HAP-1 (cell line): ENCODE data around the gene CAPN14.

Experiments used
- DNase-seq, 2 experiments: peaks; one replicate each; pipeline ENCODE4 v3.0.0-alpha.2; 2016 to 2020; ENCODE audit warnings: low spot score in 2 of 2
- H3K27me3 ChIP-seq: fragments of 250-450 bp; sonication (Bioruptor Pico); 2 replicates; pipeline ENCODE4 v1.5.1; 2020; ENCODE audit warnings: low read depth, mild to moderate bottlenecking, moderate library complexity
- H3K36me3 ChIP-seq: fragments of 250-450 bp; sonication (Bioruptor Pico); replicated peaks from 2 replicates; pipeline ENCODE4 v1.5.1; 2020; ENCODE audit warnings: mild to moderate bottlenecking
- H3K4me1 ChIP-seq: fragments of 250-450 bp; sonication (Bioruptor Pico); 2 replicates; pipeline ENCODE4 v1.5.1; 2020; ENCODE audit warnings: mild to moderate bottlenecking
- H3K4me3 ChIP-seq: fragments of 250-450 bp; sonication (Bioruptor Pico); 2 replicates; pipeline ENCODE4 v1.5.1; 2020; ENCODE audit warnings: mild to moderate bottlenecking, moderate library complexity
- H3K9me3 ChIP-seq: fragments of 250-450 bp; sonication (Bioruptor Pico); 2 replicates; pipeline ENCODE4 v1.5.1; 2020; ENCODE audit warnings: mild to moderate bottlenecking, moderate library complexity
- in situ Hi-C: fragments of 300-500 bp; cut with MboI; formaldehyde crosslinking; loops from 3 replicates; pipeline ENCODE4 v1.14.3; 2020; ENCODE audit warnings: low sequenced_read_pairs, inconsistent platforms, mixed read lengths

CAPN14 gene

DNA sequence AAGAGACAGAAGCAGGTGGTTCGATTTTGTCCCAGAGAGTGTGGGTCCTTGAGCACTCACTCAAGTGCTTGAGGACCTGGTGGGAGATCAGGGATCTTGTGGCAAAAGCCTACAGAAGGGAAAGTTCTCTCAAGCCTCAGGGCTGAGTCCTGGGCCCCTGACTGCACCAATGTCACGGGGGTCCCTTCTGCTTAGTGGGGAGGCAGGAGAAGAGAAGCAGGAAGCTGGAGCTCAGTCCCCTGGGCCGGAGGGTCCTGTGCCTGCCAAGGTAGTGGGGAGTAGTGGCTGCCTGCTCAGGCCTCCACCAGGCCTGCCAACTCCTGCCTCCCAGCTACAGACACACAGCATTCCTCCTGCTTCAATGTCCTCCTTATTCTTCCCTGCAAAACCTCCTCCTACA, 11.7 kb downstream of the CAPN14 start:
- H3K4me1 ChIP-seq, result no peaks in the 10 kb centered on the region
- no peaks in the 10 kb centered on the region for H3K36me3 ChIP-seq
- in situ Hi-C loops, result no loop called here
- no peak overlapping the region for H3K4me3 ChIP-seq
- H3K9me3 ChIP-seq, result no peaks in the 10 kb centered on the region
- H3K27me3 ChIP-seq, result no peaks in the 10 kb centered on the region
- DNase-seq, result no peak

GRCh38 chr2:31205186-31205585, 12.1 kb downstream of the CAPN14 start:
- H3K4me1 ChIP-seq, result no peaks in the 10 kb centered on the region
- H3K27me3 ChIP-seq, result no peaks in the 10 kb centered on the region
- H3K4me3 ChIP-seq, result no peak overlapping the region
- no peaks in the 10 kb centered on the region for H3K36me3 ChIP-seq
- DNase-seq, result no peak
- in situ Hi-C loops, result no loop called here
- no peaks in the 10 kb centered on the region for H3K9me3 ChIP-seq

GRCh38 chr2:31204783-31205182, 12.5 kb downstream of the CAPN14 start:
- DNase-seq, result no peak
- no peaks in the 10 kb centered on the region for H3K9me3 ChIP-seq
- in situ Hi-C loops, result no loop called here

DNA sequence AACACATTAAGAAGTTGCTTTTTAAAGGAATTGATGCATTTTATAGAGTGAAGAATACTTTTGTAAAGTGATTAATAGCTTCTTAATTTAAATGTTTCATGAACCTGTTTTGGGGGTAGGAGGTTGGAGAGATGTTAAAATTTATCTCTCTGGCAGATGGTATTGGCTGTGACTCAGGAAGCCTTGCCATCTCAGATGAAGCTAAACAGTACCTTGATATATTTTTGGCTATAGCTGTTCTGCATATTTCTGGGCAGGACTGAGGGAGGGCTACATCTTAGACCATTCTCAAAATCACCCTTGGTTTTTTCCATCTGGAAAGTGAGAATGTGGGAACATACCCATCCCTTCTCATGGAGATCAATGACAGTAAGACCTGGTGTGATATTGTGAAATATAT, 13.4 kb downstream of the CAPN14 start:
- Histone ChIP-seq H3K4me3 (no peak overlapping the region), H3K4me1 (no peaks in the 10 kb centered on the region), H3K27me3 (no peaks in the 10 kb centered on the region), H3K36me3 (no peaks in the 10 kb centered on the region), H3K9me3 (no peaks in the 10 kb centered on the region)
- in situ Hi-C loops, result no loop called here
- DNase-seq, result no peak

More at GRCh38 chr2:31204783-31205182, 12.5 kb downstream of the CAPN14 start:
- H3K4me1 ChIP-seq, result no peaks in the 10 kb centered on the region
- H3K36me3 ChIP-seq, result no peaks in the 10 kb centered on the region
- no peak overlapping the region for H3K4me3 ChIP-seq
- no peaks in the 10 kb centered on the region for H3K27me3 ChIP-seq

- H3K27me3 ChIP-seq, result no peaks in the 10 kb centered on the region
- no peaks in the 10 kb centered on the region for H3K36me3 ChIP-seq
- H3K4me1 ChIP-seq, result no peaks in the 10 kb centered on the region
- no peak overlapping the region for H3K4me3 ChIP-seq
- in situ Hi-C loops, result no loop called here
- no peak for DNase-seq
- no peaks in the 10 kb centered on the region for H3K9me3 ChIP-seq
Measured at GRCh38 chr2:31202833-31203232, 14.5 kb downstream of the CAPN14 start.

- Histone ChIP-seq H3K4me3 (no peak overlapping the region), H3K9me3 (no peaks in the 10 kb centered on the region), H3K4me1 (no peaks in the 10 kb centered on the region), H3K27me3 (no peaks in the 10 kb centered on the region), H3K36me3 (no peaks in the 10 kb centered on the region)
- no peak for DNase-seq
- in situ Hi-C loops, result no loop called here
Measured at GRCh38 chr2:31202041-31202440, 15.3 kb downstream of the CAPN14 start.

DNA sequence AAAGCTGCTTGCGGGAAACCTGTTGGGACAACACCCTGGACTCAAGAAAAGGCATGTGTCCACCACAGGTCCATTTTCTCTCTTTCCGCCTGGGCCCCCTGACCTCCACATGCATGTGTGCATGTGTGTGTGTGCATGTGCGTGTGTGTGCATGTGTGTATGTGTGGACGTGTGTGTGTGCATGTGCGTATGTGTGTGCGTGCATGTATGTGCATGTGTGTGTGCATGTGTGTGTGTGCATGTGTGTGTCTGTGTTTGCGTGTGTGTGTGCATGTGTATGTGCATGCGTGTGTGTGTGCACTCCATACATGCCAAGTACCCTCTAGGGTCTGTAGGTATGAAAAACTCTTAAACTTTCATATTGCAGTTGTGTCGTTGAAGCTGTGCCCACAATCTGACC, 16.3 kb downstream of the CAPN14 start:
- Histone ChIP-seq H3K27me3 (0 out of 2 replicates have a peak, but pooled peaks cover 2% of the 10 kb centered on the region), H3K4me3 (no peak overlapping the region), H3K4me1 (no peaks in the 10 kb centered on the region), H3K36me3 (no peaks in the 10 kb centered on the region), H3K9me3 (no peaks in the 10 kb centered on the region)
- no peak for DNase-seq
- in situ Hi-C loops, result no loop called here

DNA sequence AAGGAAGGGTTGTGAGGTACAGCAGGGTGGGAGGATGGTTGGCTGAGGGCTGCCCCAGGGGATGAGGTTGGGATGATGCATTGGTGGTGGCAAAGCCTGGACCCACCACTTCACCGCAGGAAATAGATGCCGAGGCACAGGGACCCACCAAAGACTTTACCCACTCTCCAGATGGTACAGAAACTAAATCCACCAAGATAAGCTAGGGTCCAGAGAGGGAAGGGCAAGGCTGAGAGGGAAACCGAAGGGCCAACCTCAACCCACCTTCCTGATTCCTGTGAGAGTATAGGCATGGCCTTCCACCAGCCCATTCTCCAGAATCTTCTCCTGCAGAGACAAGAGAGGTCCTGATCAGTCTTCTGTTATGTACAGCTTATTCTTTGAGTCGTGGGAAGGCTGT, 18.1 kb downstream of the CAPN14 start:
- in situ Hi-C loops, result no loop called here
- H3K4me3 ChIP-seq, result no peak overlapping the region
- H3K27me3 ChIP-seq, result peaks cover 2% of the 10 kb centered on the region; the same call in 1 of the 2 replicates
- H3K4me1 ChIP-seq, result no peaks in the 10 kb centered on the region
- no peaks in the 10 kb centered on the region for H3K9me3 ChIP-seq
- no peak for DNase-seq
- no peaks in the 10 kb centered on the region for H3K36me3 ChIP-seq

DNA sequence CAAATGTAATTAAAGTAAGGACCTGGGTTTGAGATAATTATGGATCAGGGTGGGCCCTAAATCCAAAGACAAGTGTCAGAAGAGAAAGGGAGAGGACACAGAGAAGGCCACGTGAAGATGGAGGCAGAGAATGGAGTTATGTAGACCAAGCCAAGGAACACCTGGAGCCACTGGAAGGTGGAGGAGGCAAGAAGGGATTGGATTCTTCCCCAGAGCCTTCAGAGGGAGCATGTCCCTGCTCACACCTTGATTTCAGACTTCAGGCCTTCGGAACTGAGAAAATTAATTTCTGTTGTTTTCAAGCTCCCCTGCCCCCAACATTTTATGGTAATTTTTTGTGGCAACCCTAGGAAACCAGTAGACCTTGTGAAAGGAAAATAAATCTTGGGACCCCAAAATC, 19.6 kb downstream of the CAPN14 start:
- in situ Hi-C loops, result no loop called here

GRCh38 chr2:31197166-31197565, 20.1 kb downstream of the CAPN14 start:
- Histone ChIP-seq H3K4me3 (no peak overlapping the region), H3K27me3 (peaks cover 2% of the 10 kb centered on the region; the same call in 1 of the 2 replicates), H3K36me3 (no peaks in the 10 kb centered on the region), H3K4me1 (no peaks in the 10 kb centered on the region), H3K9me3 (no peaks in the 10 kb centered on the region)
- no peak for DNase-seq
- in situ Hi-C loops, result no loop called here

More for the DNA sequence above, 19.6 kb downstream of the CAPN14 start:
- no peaks in the 10 kb centered on the region for H3K36me3 ChIP-seq
- H3K27me3 ChIP-seq, result peaks cover 2% of the 10 kb centered on the region; the same call in 1 of the 2 replicates
- no peaks in the 10 kb centered on the region for H3K9me3 ChIP-seq
- H3K4me1 ChIP-seq, result no peaks in the 10 kb centered on the region
- DNase-seq, result no peak
- no peak overlapping the region for H3K4me3 ChIP-seq

DNA sequence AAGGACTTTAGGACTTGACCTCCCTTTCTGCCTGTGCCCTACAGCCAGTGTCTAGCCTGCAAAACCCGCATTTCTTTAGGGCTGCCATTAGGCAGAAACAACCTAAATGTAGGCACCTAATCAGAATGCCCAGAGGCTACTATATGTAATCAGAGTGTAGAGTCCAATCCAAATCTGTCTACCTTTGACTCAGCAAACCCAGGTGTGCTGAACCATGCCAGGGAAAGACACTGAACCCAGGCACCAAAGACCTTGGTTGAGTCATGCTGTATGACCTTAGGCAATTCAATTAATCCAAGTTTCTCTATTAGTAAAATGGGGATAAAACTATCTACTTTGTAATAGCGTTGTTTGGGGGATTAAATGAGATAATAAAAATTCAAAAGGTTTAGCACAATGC, 20.7 kb downstream of the CAPN14 start:
- H3K36me3 ChIP-seq, result no peaks in the 10 kb centered on the region
- H3K27me3 ChIP-seq, result peaks cover 2% of the 10 kb centered on the region; the same call in 1 of the 2 replicates
- DNase-seq, result no peak
- H3K9me3 ChIP-seq, result no peaks in the 10 kb centered on the region
- in situ Hi-C loops, result no loop called here
- no peaks in the 10 kb centered on the region for H3K4me1 ChIP-seq
- no peak overlapping the region for H3K4me3 ChIP-seq

GRCh38 chr2:31193806-31194205, 23.5 kb downstream of the CAPN14 start:
- no peaks in the 10 kb centered on the region for H3K4me1 ChIP-seq
- H3K36me3 ChIP-seq, result no peaks in the 10 kb centered on the region
- no peak for DNase-seq
- H3K27me3 ChIP-seq, result peaks cover 5% of the 10 kb centered on the region; the same call in 1 of the 2 replicates
- H3K9me3 ChIP-seq, result no peaks in the 10 kb centered on the region
- no peak overlapping the region for H3K4me3 ChIP-seq
- in situ Hi-C loops, result no loop called here

GRCh38 chr2:31192851-31193392, 24.4 kb downstream of the CAPN14 start:
- Histone ChIP-seq H3K36me3 (no peaks in the 10 kb centered on the region), H3K9me3 (no peaks in the 10 kb centered on the region), H3K4me3 (no peak overlapping the region), H3K4me1 (no peaks in the 10 kb centered on the region), H3K27me3 (peaks cover 5% of the 10 kb centered on the region; the same call in 1 of the 2 replicates)
- DNase-seq, result no peak
- in situ Hi-C loops, result no loop called here

- no peak for DNase-seq
- no peaks in the 10 kb centered on the region for H3K4me1 ChIP-seq
- in situ Hi-C loops, result no loop called here
- H3K4me3 ChIP-seq, result no peak overlapping the region
- H3K36me3 ChIP-seq, result no peaks in the 10 kb centered on the region
- peaks cover 5% of the 10 kb centered on the region; the same call in 1 of the 2 replicates for H3K27me3 ChIP-seq
- no peaks in the 10 kb centered on the region for H3K9me3 ChIP-seq
Measured at GRCh38 chr2:31192396-31192795, 24.9 kb downstream of the CAPN14 start.

DNA sequence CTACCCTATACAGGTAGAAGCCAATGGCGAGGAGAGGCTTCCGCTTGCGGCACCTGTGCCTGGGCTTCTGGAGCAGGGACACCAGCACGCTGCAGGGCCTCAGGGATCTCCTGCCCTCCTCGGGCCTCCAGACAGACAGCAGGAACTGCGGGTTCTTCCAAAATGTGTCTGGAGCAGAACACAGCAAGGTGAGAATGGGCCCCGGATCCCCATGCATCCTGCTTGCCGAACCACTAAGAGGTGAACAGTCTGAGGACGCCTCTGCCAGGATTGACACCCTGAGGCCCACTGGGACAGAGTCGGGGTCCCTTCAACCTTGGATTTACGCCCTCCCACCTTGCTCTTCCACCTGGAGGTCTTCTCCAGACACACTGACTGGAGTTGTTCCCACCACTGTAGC, 25.4 kb downstream of the CAPN14 start:
- in situ Hi-C loops, result no loop called here
- no peak overlapping the region for H3K4me3 ChIP-seq
- DNase-seq, result no peak
- no peaks in the 10 kb centered on the region for H3K4me1 ChIP-seq
- no peaks in the 10 kb centered on the region for H3K36me3 ChIP-seq
- H3K9me3 ChIP-seq, result no peaks in the 10 kb centered on the region
- peaks cover 5% of the 10 kb centered on the region; the same call in 1 of the 2 replicates for H3K27me3 ChIP-seq
